Suppressor macrophage treated with lipopolysaccharide for 1 hour (primary cell): ENCODE results near the gene CAPRIN2.

ENCODE experiments used
- DNase-seq, 3 donors: peaks; one replicate each; pipeline ENCODE4 v3.0.0-alpha.2; 2020 to 2022

The CAPRIN2 gene

GRCh38 chr12:30754750-30755394 lies at the start of gene CAPRIN2:
TSS of gene CAPRIN2 (minus strand) at chr12:30754951. CDS start at chr12:30753520, 1,431 bp downstream.
- DNase-seq: peak; percentile 95 to 99 (median 98)

GRCh38 chr12:30797689-30798088 lies 42.9 kb upstream of the CAPRIN2 start:
- DNase-seq: no peak

GRCh38 chr12:30796891-30797371 lies 42.2 kb upstream of the CAPRIN2 start:
- no peak for DNase-seq

GRCh38 chr12:30796313-30796780 lies 41.6 kb upstream of the CAPRIN2 start:
- no peak for DNase-seq

- DNase-seq: peak; percentile 57 to 74 (median 70)
Measured at GRCh38 chr12:30795410-30796312, 40.9 kb upstream of the CAPRIN2 start.

GRCh38 chr12:30794591-30795409 lies 40.0 kb upstream of the CAPRIN2 start:
- DNase-seq: peak; percentile 12 to 52 (median 31)

- DNase-seq: no peak
Measured at GRCh38 chr12:30794020-30794419, 39.3 kb upstream of the CAPRIN2 start.

GRCh38 chr12:30792648-30793499 lies 38.1 kb upstream of the CAPRIN2 start:
- DNase-seq: no peak

- DNase-seq: no peak
Measured at GRCh38 chr12:30792085-30792484, 37.3 kb upstream of the CAPRIN2 start.

- DNase-seq: no peak
Measured at GRCh38 chr12:30788754-30789153, 34.0 kb upstream of the CAPRIN2 start.

- no peak for DNase-seq
Measured at GRCh38 chr12:30785630-30786029, 30.9 kb upstream of the CAPRIN2 start.

GRCh38 chr12:30784508-30784907 lies 29.8 kb upstream of the CAPRIN2 start:
- no peak for DNase-seq

GRCh38 chr12:30783946-30784345 lies 29.2 kb upstream of the CAPRIN2 start:
- no peak for DNase-seq

GRCh38 chr12:30782316-30783173 lies 27.8 kb upstream of the CAPRIN2 start:
- no peak for DNase-seq

GRCh38 chr12:30779578-30779977 lies 24.8 kb upstream of the CAPRIN2 start:
- no peak for DNase-seq

GRCh38 chr12:30779178-30779577 lies 24.4 kb upstream of the CAPRIN2 start:
- no peak for DNase-seq

- DNase-seq: no peak
Measured at GRCh38 chr12:30774599-30774998, 19.8 kb upstream of the CAPRIN2 start.

GRCh38 chr12:30769802-30770201 lies 15.1 kb upstream of the CAPRIN2 start:
- no peak for DNase-seq

GRCh38 chr12:30764251-30764650 lies 9.5 kb upstream of the CAPRIN2 start:
- DNase-seq: no peak

- DNase-seq: no peak
Measured at GRCh38 chr12:30763053-30763452, 8.3 kb upstream of the CAPRIN2 start.

- DNase-seq: no peak
Measured at GRCh38 chr12:30761730-30762129, 7.0 kb upstream of the CAPRIN2 start.
